Activated effector memory CD4-positive, alpha-beta T cell treated with Interleukin-2 at 50 U/mL for 16 hours (primary cell): Measurements from ENCODE around the gene SCIN.
"Not testable (repeated sequence)": the region's sequence is repeated elsewhere in the genome, so short reads cannot be mapped to it uniquely, and the experiment has no call there.

Source experiments
- DNase-seq: peaks from one replicate; pipeline ENCODE4 v3.0.0-alpha.2; 2020

Gene SCIN

DNA sequence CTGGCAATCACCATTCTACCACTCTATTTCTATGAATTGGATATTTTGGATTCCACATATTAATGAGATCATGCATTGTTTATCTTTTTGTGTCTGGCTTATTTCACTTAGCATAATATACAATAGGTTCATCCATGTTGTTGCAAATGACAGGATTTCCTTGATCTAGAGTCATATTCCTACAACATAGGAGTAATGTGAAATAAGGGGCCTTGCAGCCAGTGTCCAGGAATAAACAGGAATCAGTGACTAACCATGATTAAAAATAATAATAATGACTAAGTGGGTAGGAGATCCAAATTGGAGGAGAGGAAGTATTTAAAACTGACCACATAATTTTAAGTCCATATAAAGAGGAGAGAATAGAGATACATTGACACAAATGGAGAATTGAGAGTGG lies 49.9 kb downstream of the SCIN start:
- no peak for DNase-seq

DNA sequence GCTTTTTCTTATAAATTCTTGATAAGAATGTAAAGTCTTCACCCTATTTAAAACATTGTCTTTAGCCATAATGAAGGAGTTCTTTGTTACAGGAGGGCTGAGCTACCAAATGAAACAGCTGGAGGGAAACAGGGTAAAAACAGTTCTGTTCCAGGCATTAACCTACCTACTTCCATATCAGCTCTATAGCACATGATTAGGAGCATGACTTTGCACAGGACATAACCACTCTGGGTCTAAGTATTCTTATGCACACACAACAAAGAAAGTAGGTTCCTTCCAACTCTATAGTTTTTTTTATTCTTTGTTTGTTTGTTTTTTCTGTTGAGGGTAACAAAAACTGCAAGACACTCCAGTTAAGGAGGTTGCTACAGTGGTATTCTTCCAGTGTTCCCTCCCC lies 52.7 kb downstream of the SCIN start:
- no peak for DNase-seq

DNA sequence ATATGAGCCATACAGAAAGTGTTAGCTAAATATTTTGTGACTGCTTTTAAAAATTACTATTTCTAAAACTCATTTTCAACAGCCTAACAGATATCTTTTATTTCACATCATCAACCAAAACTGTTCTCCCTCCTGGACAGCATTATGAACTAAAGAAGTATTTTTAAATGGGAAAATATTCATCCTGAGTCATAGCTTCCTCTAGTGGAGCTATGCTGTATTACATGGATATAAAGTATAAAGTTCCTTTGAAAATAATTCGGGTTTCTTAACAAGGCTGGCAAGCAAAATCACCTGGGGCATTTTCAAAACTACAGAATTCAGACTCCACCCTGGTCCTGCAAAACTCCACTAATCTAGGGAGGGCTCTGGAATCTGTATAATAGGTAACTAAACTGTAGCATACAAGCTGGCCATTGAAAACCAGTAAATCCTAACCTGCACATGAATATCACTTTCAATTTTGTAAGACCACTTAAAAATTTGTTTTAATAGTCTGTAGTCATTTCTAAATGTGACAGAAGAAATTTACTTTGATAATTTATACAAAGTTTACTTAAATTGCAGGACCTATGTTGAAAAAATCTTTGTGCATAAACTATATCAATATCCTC lies 53.5 kb downstream of the SCIN start:
- DNase-seq: no peak

DNA sequence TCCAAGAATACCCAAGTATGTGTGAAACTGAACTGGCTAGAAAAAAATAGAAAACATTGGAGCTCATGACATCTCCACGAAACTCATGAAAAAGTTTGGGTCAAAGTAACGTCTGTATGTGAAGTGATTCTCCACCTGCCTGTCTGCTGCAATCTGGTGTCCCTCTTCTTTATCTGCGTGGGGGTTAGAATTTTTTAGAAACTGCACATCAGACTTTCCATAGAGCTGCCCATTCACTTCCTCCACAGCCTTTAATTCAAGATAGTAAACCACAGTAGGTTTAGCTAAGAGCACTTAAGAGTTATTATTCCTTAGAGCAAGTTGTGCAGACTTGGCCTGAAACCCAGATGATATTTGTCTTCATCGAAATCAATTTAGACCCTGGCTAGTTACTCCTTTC lies 55.3 kb downstream of the SCIN start:
- no peak for DNase-seq

DNA sequence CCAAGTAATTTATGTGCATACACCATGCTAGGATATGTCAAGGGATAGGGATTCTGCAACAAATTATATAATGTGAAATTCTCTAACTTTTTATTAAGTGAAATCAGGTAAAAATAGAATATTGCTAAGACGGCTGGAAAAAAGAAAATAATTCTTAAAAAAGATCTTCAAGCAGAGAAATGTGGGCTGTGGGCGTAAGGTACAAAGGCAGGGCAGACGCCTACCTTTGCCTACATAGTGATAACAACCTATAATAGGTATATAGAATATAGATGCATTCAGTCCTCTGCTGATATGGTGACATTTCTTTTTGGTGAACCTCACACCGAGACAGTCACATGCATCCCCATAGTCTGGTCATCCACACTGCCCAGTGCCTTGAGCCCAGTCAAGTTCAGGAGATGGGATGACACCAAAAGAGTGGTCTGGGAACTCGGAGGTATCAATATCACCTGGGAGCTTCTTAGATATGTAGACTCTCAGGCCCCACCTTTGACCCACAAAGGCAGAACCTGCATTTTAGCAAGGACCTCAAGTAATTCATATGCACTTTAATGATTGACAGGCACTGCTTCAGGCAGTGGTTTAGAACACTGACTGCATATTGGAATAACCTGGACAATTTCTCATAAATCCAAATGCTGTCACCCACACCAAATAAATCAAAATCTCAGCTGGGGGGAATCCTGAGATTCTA lies 59.4 kb downstream of the SCIN start:
- DNase-seq: no peak

DNA sequence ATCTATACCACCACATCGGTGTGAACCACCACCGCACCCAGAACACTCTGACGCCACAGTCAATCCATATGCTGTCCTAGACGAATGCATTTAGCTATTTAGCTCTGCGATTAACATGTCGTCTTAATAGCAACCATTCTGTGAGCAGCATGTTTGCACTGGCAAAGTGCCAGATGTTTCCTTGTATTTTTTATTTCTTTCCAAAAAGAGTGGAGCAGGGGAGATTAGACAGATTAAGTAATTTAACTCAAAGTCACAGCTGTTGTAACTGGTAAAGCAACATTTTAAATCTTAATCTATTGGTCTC lies 59.9 kb downstream of the SCIN start:
- DNase-seq: no peak

DNA sequence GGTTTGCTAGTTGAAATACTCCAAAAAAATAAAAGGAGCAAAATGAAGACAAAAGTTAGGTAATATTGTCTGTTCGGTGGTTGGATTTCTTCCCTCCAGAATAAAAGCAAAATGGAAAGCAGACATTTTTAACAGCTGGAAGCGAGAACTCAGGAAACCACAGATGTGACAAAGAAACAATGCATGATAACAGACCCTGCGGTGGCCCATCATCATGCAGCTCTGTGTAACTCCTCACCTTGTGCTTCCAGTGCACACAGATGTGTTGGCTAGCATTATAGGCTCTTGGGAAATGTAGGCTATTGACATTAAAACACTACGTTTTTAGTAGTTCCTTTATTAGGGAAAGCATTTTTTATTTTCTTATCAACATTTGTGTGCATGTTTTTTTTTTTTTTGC lies 63.1 kb downstream of the SCIN start:
- DNase-seq: no peak

DNA sequence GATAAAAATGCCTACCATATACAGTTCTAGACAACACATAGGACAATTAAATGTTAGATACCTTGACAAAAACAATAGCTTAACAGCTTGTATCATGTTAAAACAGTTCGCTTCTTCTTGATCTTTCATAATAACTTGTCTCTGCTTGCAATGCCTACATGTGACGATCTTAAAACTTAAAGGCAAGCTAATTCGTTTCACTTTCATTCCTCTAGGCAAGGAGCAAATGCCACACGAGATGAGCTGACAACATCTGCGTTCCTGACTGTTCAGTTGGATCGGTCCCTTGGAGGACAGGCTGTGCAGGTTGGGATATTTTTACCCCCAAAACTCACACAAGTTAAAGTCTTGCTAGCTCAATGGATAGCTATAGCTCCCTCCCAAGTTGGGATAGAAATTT lies 65.3 kb downstream of the SCIN start:
- DNase-seq: no peak

DNA sequence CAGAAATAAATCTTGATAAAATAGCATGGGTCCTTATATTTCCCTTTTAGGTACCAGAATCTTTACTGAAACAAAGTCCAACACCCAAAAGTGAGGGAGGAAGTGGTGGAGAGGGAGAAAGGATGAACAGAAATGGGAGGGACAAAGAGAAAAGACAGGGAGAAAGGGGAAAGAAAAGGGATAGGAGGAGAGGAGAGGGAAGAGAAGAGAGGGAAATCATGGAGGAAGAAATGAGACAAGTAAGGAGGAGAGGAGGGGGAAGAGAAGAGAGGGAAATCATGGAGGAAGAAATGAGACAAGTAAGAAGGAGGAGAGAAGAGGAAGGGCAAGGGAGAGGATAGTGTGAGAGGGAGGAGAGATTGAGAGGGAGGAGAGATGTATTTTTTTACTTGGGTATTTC lies 66.8 kb downstream of the SCIN start:
- no peak for DNase-seq

DNA sequence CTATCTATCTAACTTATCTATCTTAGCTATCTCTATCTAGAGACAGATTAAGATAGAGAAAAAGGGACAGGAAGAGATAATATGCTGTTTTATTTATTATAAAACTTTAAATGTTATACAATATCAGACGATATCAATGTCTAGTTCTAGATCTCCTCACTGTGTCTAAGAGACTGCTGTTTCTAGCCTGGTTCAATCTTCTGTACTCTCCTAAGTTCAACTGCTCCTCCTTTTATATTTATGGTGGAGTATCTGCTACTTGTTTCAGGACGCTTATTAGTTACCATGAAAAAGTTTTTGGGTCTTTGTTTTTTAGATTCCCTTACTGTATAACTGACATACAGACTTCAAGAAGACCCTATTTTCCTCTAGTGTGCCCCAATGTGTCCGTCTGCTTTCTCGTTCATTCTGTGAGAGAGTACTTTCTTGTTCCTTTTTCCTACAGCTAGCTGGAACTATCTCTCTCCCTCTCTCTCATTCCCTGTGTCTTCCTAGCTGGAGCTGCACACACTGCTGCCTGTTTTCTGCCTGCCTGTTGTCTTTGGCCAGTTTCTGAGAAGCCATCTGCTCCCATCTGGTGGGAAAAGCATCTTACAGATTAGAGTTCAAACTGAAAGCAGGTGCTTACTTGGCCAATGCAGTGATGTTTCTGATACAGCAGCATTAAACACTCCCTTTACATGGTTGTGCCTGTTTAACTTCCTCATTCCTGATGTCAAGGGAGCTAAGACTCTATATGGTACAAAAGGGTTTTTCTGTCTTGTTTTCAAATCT lies 67.5 kb downstream of the SCIN start:
- DNase-seq: no peak

DNA sequence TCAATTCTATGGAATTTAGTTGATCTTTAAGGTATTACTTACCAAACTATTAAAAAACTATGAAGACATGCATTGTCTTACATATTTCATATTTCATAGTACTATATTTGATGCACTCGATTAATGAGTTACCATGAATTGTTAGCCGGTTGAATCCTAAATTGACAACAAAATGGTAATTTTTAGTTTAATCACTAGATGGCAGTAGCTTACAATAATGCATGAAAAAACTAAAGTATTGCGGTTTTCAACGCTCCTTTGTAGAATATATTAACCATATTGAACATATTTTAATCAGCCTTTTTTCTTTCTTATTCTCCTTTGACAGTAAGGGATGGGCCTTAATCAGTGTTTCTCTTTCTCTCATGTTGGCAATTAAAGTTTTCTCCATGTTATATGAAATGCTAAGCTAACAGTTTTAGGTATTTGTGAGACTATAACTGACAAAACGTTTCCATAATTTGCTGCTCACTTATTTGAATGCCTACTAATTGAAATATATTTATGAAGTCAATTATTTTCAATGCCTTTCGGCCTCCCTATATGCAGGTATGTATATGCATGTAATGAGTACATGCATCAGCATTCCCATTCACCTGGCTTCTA lies 68.4 kb downstream of the SCIN start:
- no peak for DNase-seq

DNA sequence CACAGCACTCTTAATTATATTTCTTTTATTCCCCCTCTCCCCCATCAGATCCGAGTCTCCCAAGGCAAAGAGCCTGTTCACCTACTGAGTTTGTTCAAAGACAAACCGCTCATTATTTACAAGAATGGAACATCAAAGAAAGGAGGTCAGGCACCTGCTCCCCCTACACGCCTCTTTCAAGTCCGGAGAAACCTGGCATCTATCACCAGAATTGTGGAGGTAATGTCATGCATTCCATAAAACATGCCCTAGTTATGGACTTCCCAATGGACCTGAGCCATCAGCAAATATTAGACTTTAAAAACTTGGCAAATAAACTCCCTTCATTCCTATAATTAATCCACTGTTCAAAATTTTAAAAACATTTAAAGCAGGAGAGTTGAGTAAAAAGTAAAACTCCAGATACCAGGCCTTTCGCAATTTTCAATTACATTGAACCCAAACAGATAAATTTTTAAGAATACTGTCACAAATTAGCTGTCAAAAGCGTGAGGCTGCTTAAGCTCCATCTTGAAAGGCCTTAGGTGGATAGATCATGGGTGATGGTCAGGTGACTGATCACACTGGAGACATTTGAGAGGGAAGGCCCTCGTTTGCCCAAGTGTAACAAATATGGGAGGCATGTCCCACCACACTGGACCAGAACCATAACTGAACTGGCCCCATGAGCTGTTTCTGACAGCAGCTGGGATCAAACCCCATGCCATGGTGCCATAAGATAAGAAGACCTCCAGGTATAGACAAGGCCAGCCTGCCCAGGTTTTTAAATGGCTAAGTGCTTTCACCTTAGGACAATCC lies 70.0 kb downstream of the SCIN start:
- DNase-seq: no peak

DNA sequence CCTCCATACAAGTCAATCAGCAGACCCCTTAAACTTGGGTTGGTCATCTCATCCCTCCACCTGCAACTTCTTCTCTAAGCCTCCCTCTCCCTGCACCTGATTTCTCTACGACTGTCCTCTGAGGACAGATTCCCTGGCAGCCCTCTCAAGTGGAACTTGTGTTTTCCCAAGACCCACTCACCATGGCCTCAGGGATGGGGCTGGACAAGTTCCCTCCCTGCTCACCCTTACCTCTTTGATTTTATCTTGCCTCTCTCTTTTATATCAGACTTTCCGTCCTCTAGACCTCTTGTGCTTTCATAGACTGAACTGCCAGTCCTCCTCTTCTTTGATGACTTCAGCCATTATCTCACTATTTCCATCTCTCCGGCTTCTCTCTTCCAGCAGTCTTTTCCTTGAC lies 70.7 kb downstream of the SCIN start:
- no peak for DNase-seq

DNA sequence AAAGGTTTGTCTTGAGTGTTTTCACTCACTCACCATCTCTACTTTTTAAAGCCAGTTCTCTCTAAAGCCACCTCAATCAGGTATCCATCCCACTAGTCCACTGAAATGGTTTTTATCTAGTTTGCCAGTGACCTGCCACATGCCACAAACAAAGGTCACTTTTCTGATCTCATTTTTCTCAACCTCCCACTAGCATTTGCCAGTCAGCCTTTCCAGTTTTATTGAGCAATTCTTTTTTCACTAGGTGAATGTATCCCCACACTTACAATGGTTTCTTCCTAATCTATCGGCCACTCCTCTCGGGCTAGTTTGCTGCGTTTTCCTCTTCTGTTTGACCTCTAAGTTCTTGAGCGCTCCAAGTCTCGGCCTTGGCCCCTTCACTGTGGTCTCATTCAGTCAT lies 72.0 kb downstream of the SCIN start:
- DNase-seq: no peak

DNA sequence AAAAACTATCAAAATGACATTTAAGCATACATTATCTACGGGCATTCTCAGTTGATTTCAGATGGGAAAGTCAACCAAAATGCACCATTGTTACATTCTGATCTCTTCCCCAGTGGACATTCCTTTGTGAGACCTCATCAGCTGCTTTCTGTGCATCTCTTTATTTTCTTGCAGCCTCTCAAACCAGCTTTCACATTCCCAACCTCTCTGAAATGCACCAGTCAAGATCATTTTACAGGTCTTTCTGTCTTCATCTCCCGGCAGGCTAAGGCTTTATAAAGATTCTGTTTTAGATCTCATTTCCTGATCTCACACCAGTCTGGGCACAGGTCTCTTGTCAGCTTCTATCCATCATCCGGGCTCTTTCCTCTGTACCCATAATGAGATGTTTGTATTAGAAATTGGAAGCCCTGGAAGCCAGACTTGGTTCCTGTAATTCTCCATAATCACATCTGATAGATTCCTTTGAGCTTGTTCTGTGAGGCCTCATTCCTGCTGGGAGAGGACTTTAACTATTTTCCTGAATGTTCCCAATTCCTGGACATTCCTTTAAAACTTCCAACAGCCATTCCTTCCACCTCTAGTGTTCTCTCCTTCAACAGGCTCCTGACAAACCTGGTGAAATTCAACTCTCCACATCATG lies 72.6 kb downstream of the SCIN start:
- no peak for DNase-seq

DNA sequence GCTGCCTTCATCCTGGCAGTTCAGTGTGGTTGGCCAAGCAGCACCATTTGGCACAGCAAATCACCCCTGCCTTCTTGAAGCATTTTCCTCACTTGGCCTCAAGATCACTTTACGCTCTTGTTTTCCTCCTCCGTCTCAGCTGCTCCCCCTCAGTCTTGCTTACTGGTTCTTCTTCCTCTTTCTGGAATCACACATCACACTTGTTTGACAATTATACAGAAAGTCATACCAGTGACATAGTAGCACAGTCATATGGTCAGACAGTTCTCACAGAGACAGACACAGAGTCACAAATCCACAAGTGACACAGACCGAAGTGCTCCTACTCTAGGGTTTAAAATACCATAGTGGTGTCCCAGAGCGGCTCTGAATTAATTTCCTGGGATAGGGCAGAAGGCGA lies 73.1 kb downstream of the SCIN start:
- no peak for DNase-seq

DNA sequence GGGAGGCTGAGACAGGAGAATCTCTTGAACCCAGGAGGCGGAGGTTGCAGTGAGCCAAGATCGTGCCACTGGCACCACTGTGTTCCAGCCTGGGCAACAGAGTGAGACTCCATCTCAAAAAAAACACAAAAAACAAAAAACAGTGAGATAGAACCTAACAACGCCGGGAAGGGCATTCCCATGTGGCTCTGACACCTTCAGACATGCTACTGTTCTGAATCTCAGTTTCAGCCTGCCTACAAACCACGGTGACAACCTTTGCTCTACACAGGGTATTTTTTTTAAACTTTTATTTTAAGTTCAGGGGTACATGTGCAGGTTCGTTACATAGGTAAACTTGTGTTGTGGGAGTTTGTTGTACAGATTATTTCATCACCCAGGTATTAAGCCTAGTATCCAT lies 74.7 kb downstream of the SCIN start:
- not testable (repeated sequence) for DNase-seq

DNA sequence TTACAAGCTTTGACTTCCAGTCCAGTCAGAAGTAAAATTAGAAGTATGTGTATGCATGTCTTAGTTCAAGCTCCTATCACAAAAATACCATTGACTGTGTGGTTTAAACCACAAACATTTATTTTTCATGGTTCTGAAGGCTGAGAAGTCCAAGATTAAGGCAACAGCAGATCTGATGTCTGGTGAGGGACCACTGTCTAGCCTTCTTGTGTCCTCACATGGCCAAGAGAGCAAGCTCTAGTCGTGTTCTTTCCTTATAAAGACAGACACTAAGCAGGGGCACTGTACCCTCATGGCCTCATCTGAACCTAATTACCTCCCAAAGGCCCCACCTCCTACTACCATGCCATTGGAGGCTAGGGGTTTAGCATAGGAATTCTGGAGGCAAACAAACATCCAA lies 75.6 kb downstream of the SCIN start:
- no peak for DNase-seq

DNA sequence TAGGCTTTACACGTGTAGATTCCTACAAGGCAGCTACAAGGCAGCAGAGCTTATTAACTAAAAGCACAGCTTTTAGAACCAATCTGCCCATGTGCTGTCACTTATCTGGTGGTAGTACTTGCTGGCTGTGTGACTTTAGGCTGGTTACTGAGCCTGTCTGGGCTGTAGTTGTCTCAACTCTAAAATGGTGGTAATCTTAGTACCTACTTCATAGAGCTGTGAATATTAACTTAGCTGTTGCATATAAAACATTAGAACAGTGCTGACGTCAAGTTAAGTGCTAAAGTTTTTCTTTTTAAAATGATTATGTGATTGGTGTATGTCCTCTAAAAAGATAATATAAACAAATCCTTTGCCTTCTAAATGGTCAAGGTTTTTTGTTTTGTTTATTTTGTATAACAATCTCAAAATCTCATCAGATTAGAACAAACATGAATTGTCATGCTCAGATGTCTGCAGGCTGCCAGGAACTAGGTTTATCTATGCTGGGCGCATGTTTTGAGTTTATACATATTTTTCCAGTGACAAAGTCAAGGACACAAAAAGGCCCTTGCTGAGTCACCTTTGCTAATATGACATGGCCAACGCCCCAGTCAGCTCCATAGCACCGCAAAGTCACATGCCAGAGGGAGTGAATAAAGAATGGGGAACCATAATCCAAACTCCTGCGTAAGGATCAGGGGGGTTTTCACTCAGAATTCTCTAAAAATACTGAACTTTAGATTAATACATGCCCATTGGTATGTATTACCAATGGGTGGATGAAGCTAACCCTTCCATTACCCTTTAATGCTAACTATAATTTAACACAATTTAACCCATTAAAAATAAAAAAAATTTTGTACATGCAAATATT lies 77.1 kb downstream of the SCIN start:
- DNase-seq: no peak

DNA sequence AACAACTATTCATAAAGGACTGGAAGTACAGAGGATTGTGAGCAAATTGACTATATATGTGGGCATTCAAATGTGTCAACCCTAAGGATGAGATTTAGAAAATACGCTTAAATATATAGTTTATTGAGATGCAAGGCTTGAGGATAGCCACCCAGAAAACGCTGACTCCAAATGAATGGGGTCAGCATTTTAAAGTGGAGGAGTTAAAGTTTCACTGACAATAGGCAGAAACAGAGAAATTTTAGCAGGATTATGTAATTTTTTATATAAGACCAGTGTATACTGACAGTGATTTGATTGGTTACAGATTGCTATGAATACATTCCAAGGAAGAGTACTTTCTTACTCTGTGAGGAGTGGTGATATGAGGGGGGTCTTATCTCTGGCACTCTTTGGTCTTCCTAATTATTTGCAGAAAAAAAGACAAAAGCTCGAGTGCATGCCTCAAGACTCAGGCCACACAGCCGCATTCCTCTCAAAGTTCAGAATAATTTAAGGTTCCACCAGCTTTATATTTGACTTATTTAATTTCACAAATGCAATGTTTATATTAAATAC lies 78.3 kb downstream of the SCIN start:
- no peak for DNase-seq

DNA sequence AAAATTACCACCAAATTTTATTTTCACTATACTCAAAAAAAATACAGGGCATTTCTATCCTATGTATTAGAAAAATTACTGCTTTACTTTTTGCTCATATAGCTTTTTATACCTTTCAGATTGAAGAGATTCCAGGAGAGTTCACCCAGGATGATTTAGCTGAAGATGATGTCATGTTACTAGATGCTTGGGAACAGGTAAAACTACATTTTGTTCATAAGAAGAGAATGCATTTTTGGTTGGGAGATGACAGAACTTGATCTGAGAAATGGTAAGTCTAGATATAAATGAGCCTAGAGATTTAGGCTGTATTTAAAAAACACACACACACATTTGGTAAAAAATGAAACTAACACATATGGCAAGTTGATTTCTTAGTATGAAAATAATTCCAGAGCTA lies 78.8 kb downstream of the SCIN start:
- DNase-seq: no peak
